H1 (cell line): ENCODE results near the gene USF1. TPM values are rescaled to one million over a fixed set of nuclear protein-coding genes. Genes with fewer than 3 reads are reported as not detected.
"Not testable (repeated sequence)": the region's sequence is repeated elsewhere in the genome, so short reads cannot be mapped to it uniquely, and the experiment has no call there.

Experiments used
- CTCF ChIA-PET: fragments of 300-600 bp; sonication (Branson Sonifier 250); formaldehyde crosslinking; loops from one replicate; lab custom pipeline; 2021; ENCODE audit not compliant: partially characterized antibody; lab: Charles Lee
- POLR2A ChIA-PET: fragments of 300-600 bp; sonication (Branson Sonifier 250); formaldehyde crosslinking; loops from one replicate; lab custom pipeline; 2021; ENCODE audit warnings: inconsistent platforms; ENCODE audit not compliant: partially characterized antibody; lab: Charles Lee
- DNase-seq, 2 experiments: peaks; one replicate each; pipeline versions ENCODE4 v3.0.0 to v3.0.0-alpha.2; 2010 to 2022; ENCODE audit warnings: low spot score in 2 of 2, low read depth in 1 of 2, mixed read lengths in 1 of 2
- FAIRE-seq: peaks from 2 replicates; lab custom pipeline; 2011; peaks lifted over from hg19 to GRCh38; lab: Jason Lieb, UNC
- H2AFZ ChIP-seq: 2 replicates; pipeline ENCODE4 v1.8.1; 2012; ENCODE audit warnings: low read length, inconsistent platforms
- H2AK5ac ChIP-seq: 2 replicates; pipeline ENCODE4 v1.6.1; 2013; ENCODE audit warnings: low read depth, low read length
- H2BK120ac ChIP-seq: replicated peaks from 2 replicates; pipeline ENCODE3; 2013; ENCODE audit warnings: low read depth, low read length, inconsistent platforms
- H2BK12ac ChIP-seq: 2 replicates; pipeline ENCODE4 v1.6.1; 2013; ENCODE audit warnings: low read depth, low read length
- H2BK15ac ChIP-seq: 2 replicates; pipeline ENCODE4 v1.6.1; 2013; ENCODE audit warnings: low read length
- H2BK20ac ChIP-seq: 2 replicates; pipeline ENCODE4 v1.6.1; 2013; ENCODE audit warnings: low read length
- H2BK5ac ChIP-seq: 2 replicates; pipeline ENCODE4 v1.6.1; 2013; ENCODE audit warnings: low read depth, low read length
- H3K14ac ChIP-seq: 2 replicates; pipeline ENCODE4 v1.6.1; 2013; ENCODE audit warnings: inconsistent platforms; ENCODE audit not compliant: insufficient read length
- H3K18ac ChIP-seq: 2 replicates; pipeline ENCODE4 v1.6.1; 2013; ENCODE audit warnings: low read length; ENCODE audit errors: extremely low read depth
- H3K23ac ChIP-seq: 2 replicates; pipeline ENCODE4 v1.6.1; 2013; ENCODE audit warnings: inconsistent platforms; ENCODE audit not compliant: insufficient read length
- H3K23me2 ChIP-seq: 2 replicates; pipeline ENCODE4 v1.6.1; 2013; ENCODE audit warnings: low read depth, low read length
- H3K27ac ChIP-seq: 2 replicates; pipeline ENCODE4 v1.6.1; 2011; ENCODE audit warnings: low read depth, low read length, inconsistent platforms
- H3K27me3 ChIP-seq, 4 experiments: replicated peaks in 1 of 4; 1 replicate in 1 of 4; 2 replicates in 3 of 4; pipeline versions ENCODE4 v1.6.1 to v1.8.1; 2011 to 2013; ENCODE audit warnings: low read length in 3 of 4, mild to moderate bottlenecking in 3 of 4, inconsistent platforms in 2 of 4, mixed read lengths in 2 of 4, moderate library complexity in 1 of 4; ENCODE audit not compliant: control insufficient read depth in 3 of 4, insufficient read depth in 3 of 4; ENCODE audit errors: extremely low read depth in 1 of 4
- H3K36me3 ChIP-seq, 4 experiments: 2 replicates each; pipeline versions ENCODE4 v1.6.1 to v1.8.1; 2011 to 2013; ENCODE audit warnings: mild to moderate bottlenecking in 4 of 4, low read length in 3 of 4, moderate library complexity in 2 of 4, control low read depth in 1 of 4, inconsistent platforms in 1 of 4; ENCODE audit not compliant: insufficient read depth in 4 of 4, control insufficient read depth in 2 of 4
- H3K4ac ChIP-seq: replicated peaks from 2 replicates; pipeline ENCODE3; 2013; ENCODE audit warnings: low read length, low read depth, mixed read lengths, inconsistent platforms; ENCODE audit not compliant: insufficient read length
- H3K4me1 ChIP-seq, 4 experiments: replicated peaks in 1 of 4; 1 replicate in 1 of 4; 2 replicates in 3 of 4; pipeline versions ENCODE4 v1.6.1 to v1.8.1; 2011 to 2013; ENCODE audit warnings: low read length in 3 of 4, inconsistent platforms in 2 of 4, mixed read lengths in 1 of 4; ENCODE audit not compliant: insufficient read depth in 4 of 4, control insufficient read depth in 3 of 4
- H3K4me2 ChIP-seq, 2 experiments: 2 replicates each; pipeline versions ENCODE4 v1.6.1 to v1.8.1; 2011 to 2013; ENCODE audit warnings: low read depth in 2 of 2, low read length in 2 of 2, control low read depth in 1 of 2, inconsistent platforms in 1 of 2, mild to moderate bottlenecking in 1 of 2; ENCODE audit not compliant: insufficient read depth in 1 of 2
- H3K4me3 ChIP-seq, 4 experiments: fragments of 200-600, 300-600 bp in 1 of 4; sonication (generic), shearing (Covaris generic), sonication (Bioruptor Twin) in 1 of 4; 2 replicates each; pipeline versions ENCODE4 v1.5.1 to v1.8.1; 2011 to 2016; ENCODE audit warnings: low read length in 4 of 4, low read depth in 3 of 4, control low read depth in 2 of 4, inconsistent platforms in 2 of 4, mild to moderate bottlenecking in 2 of 4, mixed read lengths in 1 of 4, moderate library complexity in 1 of 4; ENCODE audit not compliant: insufficient read depth in 2 of 4; ENCODE audit errors: extremely low read depth in 1 of 4
- H3K56ac ChIP-seq: replicated peaks from 2 replicates; pipeline ENCODE3; 2013; ENCODE audit warnings: low read depth, mild to moderate bottlenecking, mixed read lengths, low read length, inconsistent platforms; ENCODE audit not compliant: insufficient read length
- H3K79me1 ChIP-seq: 2 replicates; pipeline ENCODE4 v1.6.1; 2013; ENCODE audit warnings: low read depth, low read length, control low read depth
- H3K79me2 ChIP-seq, 2 experiments: 2 replicates each; pipeline versions ENCODE4 v1.6.1 to v1.8.1; 2012 to 2013; ENCODE audit warnings: low read length in 2 of 2, mild to moderate bottlenecking in 2 of 2, inconsistent platforms in 1 of 2; ENCODE audit not compliant: insufficient read depth in 2 of 2, control insufficient read depth in 1 of 2
- H3K9ac ChIP-seq, 4 experiments: replicated peaks in 1 of 4; 1 replicate in 1 of 4; 2 replicates in 3 of 4; pipeline versions ENCODE4 v1.6.1 to v1.8.1; 2011 to 2013; ENCODE audit warnings: low read depth in 3 of 4, low read length in 3 of 4, control low read depth in 2 of 4, mild to moderate bottlenecking in 2 of 4, moderate library complexity in 2 of 4, inconsistent platforms in 1 of 4; ENCODE audit errors: extremely low read depth in 1 of 4
- H3K9me3 ChIP-seq, 2 experiments: 2 replicates each; pipeline versions ENCODE4 v1.6.1 to v1.8.1; 2012 to 2013; ENCODE audit warnings: mild to moderate bottlenecking in 2 of 2, moderate library complexity in 2 of 2, control low read depth in 1 of 2, inconsistent platforms in 1 of 2, low read depth in 1 of 2, low read length in 1 of 2, mixed read lengths in 1 of 2; ENCODE audit not compliant: insufficient read depth in 2 of 2
- H4K20me1 ChIP-seq, 2 experiments: replicated peaks in 1 of 2; 2 replicates each; pipeline versions ENCODE3 to v1.8.1; 2011 to 2013; ENCODE audit warnings: inconsistent platforms in 2 of 2, low read length in 2 of 2, mild to moderate bottlenecking in 1 of 2; ENCODE audit not compliant: insufficient read depth in 2 of 2, control insufficient read depth in 1 of 2
- H4K5ac ChIP-seq: 2 replicates; pipeline ENCODE4 v1.6.1; 2013; ENCODE audit warnings: low read length, low read depth, mixed read lengths, inconsistent platforms; ENCODE audit not compliant: insufficient read length
- H4K8ac ChIP-seq: 2 replicates; pipeline ENCODE4 v1.8.0; 2013; ENCODE audit warnings: mild to moderate bottlenecking, moderate library complexity, low read length, inconsistent platforms; ENCODE audit not compliant: insufficient read depth; ENCODE audit errors: extremely low read depth
- H4K91ac ChIP-seq: replicated peaks from 2 replicates; pipeline ENCODE3; 2013; ENCODE audit warnings: low read length, mixed read lengths, inconsistent platforms; ENCODE audit not compliant: insufficient read length
- ATF3 ChIP-seq: IDR thresholded peaks from 2 replicates; pipeline ENCODE4 v1.6.1; 2011; ENCODE audit warnings: low read depth, mild to moderate bottlenecking, low read length; ENCODE audit not compliant: insufficient read depth
- CEBPB ChIP-seq: IDR thresholded peaks from 2 replicates; pipeline ENCODE4 v1.6.1; 2012; ENCODE audit warnings: low read depth, low read length
- NANOG ChIP-seq: IDR thresholded peaks from 2 replicates; pipeline ENCODE4 v1.6.1; 2011; ENCODE audit warnings: low read length, low read depth, mild to moderate bottlenecking, inconsistent platforms; ENCODE audit not compliant: insufficient read depth, poor library complexity, severe bottlenecking
- POU5F1 ChIP-seq: IDR thresholded peaks from 2 replicates; pipeline ENCODE4 v1.6.1; 2011; ENCODE audit warnings: low read depth, mild to moderate bottlenecking, low read length, moderate library complexity
- SP2 ChIP-seq: IDR thresholded peaks from 2 replicates; pipeline ENCODE4 v1.6.1; 2012; ENCODE audit warnings: mild to moderate bottlenecking, low read length, inconsistent platforms
- WGBS, 2 experiments: shearing (Covaris generic) in 1 of 2; methylation state at CpG; one replicate each; pipeline versions ENCODE4 v1.1.6 to v1.1.7; 2013 to 2015; ENCODE audit warnings: low lambda C conversion rate in 2 of 2, mixed read lengths in 2 of 2, inconsistent platforms in 1 of 2, low coverage in 1 of 2, missing lambda C conversion rate in 1 of 2; ENCODE audit not compliant: insufficient replicate concordance in 2 of 2, insufficient coverage in 1 of 2, insufficient read length in 1 of 2; ENCODE audit errors: extremely low coverage in 1 of 2, missing lambda C conversion rate in 1 of 2; 5-methylcytosine and 5-hydroxymethylcytosine counted together
- polyA plus RNA-seq, 7 experiments: library from polyadenylated mRNA; depleted of rRNA in 3 of 7; stranded (reverse) in 5 of 7; unstranded in 2 of 7; fragments of >200 nt in 5 of 7; fragments of 200-250 nt in 2 of 7; gene quantifications; 1 replicate in 5 of 7; 2 replicates in 1 of 7; 4 replicates in 1 of 7; pipeline versions ENCODE4 v1.2.1 to v1.2.3, GENCODE V29; 2011 to 2013; ENCODE audit warnings: missing spikeins in 2 of 7, mixed read lengths in 2 of 7
- total RNA-seq: library from RNA; stranded (reverse); fragmentation: NEBNext Ultra II Directional; extraction: Animal tissue kit (Norgen Biotek cat#: 25700); gene quantifications from 2 replicates; pipeline ENCODE4 v1.2.1, GENCODE V29; 2021

USF1 gene
- total and polyA plus RNA-seq, 2 of the 8 experiments (the other 6 are each of a cell fraction or from before 2014, with no cell fraction given): 45.7 to 68.9 TPM

DNA sequence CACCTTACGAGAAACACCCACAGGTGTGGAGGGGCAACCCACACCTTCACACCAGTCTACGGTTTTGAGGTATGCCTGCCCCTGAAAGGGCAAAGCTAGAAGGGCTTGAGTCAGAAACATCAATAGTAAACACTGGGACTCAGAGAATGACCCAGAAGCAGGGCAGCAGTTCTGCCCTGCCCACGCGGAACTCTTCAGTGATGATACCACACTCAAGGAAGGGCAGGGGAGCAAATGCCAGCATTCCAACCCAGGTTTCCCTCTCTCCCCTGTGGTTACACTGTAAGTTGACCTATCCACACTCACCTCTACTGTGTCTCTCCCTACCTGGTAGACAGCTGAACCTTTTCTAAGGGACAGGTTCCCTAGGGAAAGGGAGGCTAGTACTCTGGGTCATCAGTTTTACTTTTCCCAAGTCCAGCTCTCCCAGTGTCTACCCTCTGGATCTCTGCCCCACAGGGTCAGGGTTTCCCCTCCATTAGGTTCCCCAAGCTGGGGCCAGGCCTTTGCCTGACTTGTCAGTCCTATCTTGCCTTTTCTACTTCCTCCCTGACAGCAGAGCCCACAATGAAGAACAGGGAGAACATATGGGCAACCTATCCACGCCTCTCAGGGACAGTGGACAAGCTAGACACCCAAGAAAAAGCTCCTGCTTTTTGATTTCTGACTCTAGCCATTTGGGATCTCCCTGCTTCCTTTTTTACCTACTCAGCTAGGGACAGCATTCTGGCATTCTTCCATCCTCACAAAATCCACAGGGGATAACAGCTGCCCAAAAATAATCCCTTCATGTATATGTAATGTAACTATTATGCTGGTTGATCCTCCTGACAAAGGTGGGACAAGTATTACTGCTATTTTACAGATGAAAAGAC is 27.8 kb downstream of the USF1 start (continued):
- TF ChIP-seq ATF3 (no peak), POU5F1 (no peak), NANOG (no peak), SP2 (no peak), CEBPB (no peak)

GRCh38 chr1:161017181-161017580 is 28.6 kb downstream of the USF1 start:
- POLR2A ChIA-PET: interaction anchor here (1.8 to 2.1 kb wide), 2 partner anchors 21 to 28 kb away, joined by 8 to 14 read pairs; partner anchors contain the start of genes TSTD1 and USF1
- not testable (repeated sequence) for DNase-seq, H3K18ac ChIP-seq, H3K27me3 ChIP-seq, H3K4me3 ChIP-seq, H2AK5ac ChIP-seq, H2BK12ac ChIP-seq, H3K4ac ChIP-seq, FAIRE-seq, H2BK15ac ChIP-seq, H3K56ac ChIP-seq, H3K9me3 ChIP-seq, H3K36me3 ChIP-seq, H4K91ac ChIP-seq, H4K8ac ChIP-seq, H2AFZ ChIP-seq, H3K14ac ChIP-seq, H3K23ac ChIP-seq, H4K5ac ChIP-seq, H3K27ac ChIP-seq, H2BK120ac ChIP-seq, H3K9ac ChIP-seq, H2BK20ac ChIP-seq, H2BK5ac ChIP-seq
- WGBS, 2 experiments: 70% methylated on average over 6 of the region's 7 CpGs; no CpG with 5 or more reads in 1 of the 2 experiments
- H3K4me2 ChIP-seq: peak overlapping the region in 1 of 2 experiments; percentile 92; a peak in 2 of 4 replicates
- peaks cover 18 to 30% (median 23%) of the 10 kb centered on the region in 4 experiments for H3K4me1 ChIP-seq
- CTCF ChIA-PET: interaction anchor here (1.2 to 2.1 kb wide), 2 partner anchors 27 to 30 kb away, joined by 3 to 7 read pairs; no protein-coding TSS in a partner anchor
- H4K20me1 ChIP-seq: peaks cover 6 to 24% of the 10 kb centered on the region in 2 experiments
- peaks cover 11% of the 10 kb centered on the region for H3K23me2 ChIP-seq
- H3K79me2 ChIP-seq: peaks cover 38 to 77% of the 10 kb centered on the region in 2 experiments
- H3K79me1 ChIP-seq: peaks cover 14% of the 10 kb centered on the region
